CD14-positive monocyte (primary cell): ENCODE data around the gene SSR4. TPM values are rescaled to one million over a fixed set of nuclear protein-coding genes. Genes with fewer than 3 reads are reported as not detected.

Experiments
- DNase-seq, 3 donors: peaks; one replicate each; pipeline ENCODE4 v3.0.0-alpha.2; 2011 to 2022
- H2AFZ ChIP-seq: 2 replicates; pipeline ENCODE4 v1.6.0; 2012; ENCODE audit warnings: mild to moderate bottlenecking, low read depth, low read length, inconsistent platforms; ENCODE audit not compliant: insufficient read depth, poor library complexity, severe bottlenecking
- H3K27ac ChIP-seq, 2 donors: 1 replicate in 1 of 2; 2 replicates in 1 of 2; pipeline ENCODE4 v1.5.1; 2012 to 2013; ENCODE audit warnings: low read length in 2 of 2, control low read depth in 1 of 2, inconsistent platforms in 1 of 2, low read depth in 1 of 2, mild to moderate bottlenecking in 1 of 2
- H3K27me3 ChIP-seq, 2 donors: one replicate each; pipeline versions ENCODE4 v1.6.0 to v1.6.1; 2011 to 2013; ENCODE audit warnings: low read length in 2 of 2; ENCODE audit not compliant: control insufficient read depth in 2 of 2, insufficient read depth in 2 of 2
- H3K36me3 ChIP-seq, 2 donors: replicated peaks in 1 of 2; 1 replicate in 1 of 2; 2 replicates in 1 of 2; pipeline versions ENCODE4 v1.5.1 to v1.6.1; 2012 to 2013; ENCODE audit warnings: low read length in 2 of 2, control low read depth in 1 of 2, inconsistent platforms in 1 of 2, mild to moderate bottlenecking in 1 of 2; ENCODE audit not compliant: insufficient read depth in 2 of 2, control insufficient read depth in 1 of 2
- H3K4me1 ChIP-seq, 2 donors: 1 replicate in 1 of 2; 2 replicates in 1 of 2; pipeline versions ENCODE4 v1.5.1 to v1.6.1; 2012 to 2013; ENCODE audit warnings: low read length in 2 of 2, control low read depth in 1 of 2, inconsistent platforms in 1 of 2, mild to moderate bottlenecking in 1 of 2, moderate library complexity in 1 of 2; ENCODE audit not compliant: insufficient read depth in 2 of 2, control insufficient read depth in 1 of 2
- H3K4me2 ChIP-seq: replicated peaks from 2 replicates; pipeline ENCODE3; 2012; ENCODE audit warnings: low read length, moderate library complexity, mild to moderate bottlenecking; ENCODE audit not compliant: poor library complexity, severe bottlenecking; ENCODE audit errors: extremely low read depth
- H3K4me3 ChIP-seq, 3 experiments: fragments of 200-600 bp in 1 of 3; sonication (generic) in 1 of 3; replicated peaks in 1 of 3; 1 replicate in 2 of 3; 2 replicates in 1 of 3; pipeline ENCODE4 v1.5.1; 2011 to 2013; ENCODE audit warnings: low read length in 3 of 3, mild to moderate bottlenecking in 3 of 3, control low read depth in 2 of 3, low read depth in 2 of 3, inconsistent platforms in 1 of 3, moderate library complexity in 1 of 3
- H3K79me2 ChIP-seq: 2 replicates; pipeline ENCODE4 v1.6.0; 2012; ENCODE audit warnings: mild to moderate bottlenecking, control low read depth, inconsistent platforms, low read length, moderate library complexity; ENCODE audit not compliant: insufficient read depth
- H3K9ac ChIP-seq: 2 replicates; pipeline ENCODE4 v1.6.0; 2017; ENCODE audit warnings: low read length, mild to moderate bottlenecking; ENCODE audit not compliant: insufficient read depth, poor library complexity, severe bottlenecking
- H3K9me3 ChIP-seq, 2 donors: replicated peaks in 1 of 2; 1 replicate in 1 of 2; 2 replicates in 1 of 2; pipeline versions ENCODE4 v1.5.1 to v1.6.1; 2012 to 2013; ENCODE audit warnings: low read length in 2 of 2, control low read depth in 1 of 2; ENCODE audit not compliant: control insufficient read depth in 1 of 2, insufficient read depth in 1 of 2
- H4K20me1 ChIP-seq: 2 replicates; pipeline ENCODE4 v1.6.0; 2012; ENCODE audit warnings: mild to moderate bottlenecking, low read length, control low read depth, moderate library complexity; ENCODE audit not compliant: insufficient read depth
- H3K27ac Mint-ChIP-seq, 7 donors: one replicate each; pipeline ENCODE4 v1.8.0; 2020; ENCODE audit warnings: mild to moderate bottlenecking in 7 of 7, mixed read lengths in 7 of 7, moderate library complexity in 6 of 7, inconsistent platforms in 2 of 7
- H3K27me3 Mint-ChIP-seq, 3 donors: one replicate each; pipeline ENCODE4 v1.8.0; 2021 to 2022; ENCODE audit warnings: low read depth in 3 of 3, mild to moderate bottlenecking in 3 of 3, mixed read lengths in 3 of 3, moderate library complexity in 3 of 3, inconsistent platforms in 1 of 3
- H3K36me3 Mint-ChIP-seq, 2 donors: one replicate each; pipeline ENCODE4 v1.8.0; 2020; ENCODE audit warnings: mixed read lengths in 2 of 2, inconsistent platforms in 1 of 2, mild to moderate bottlenecking in 1 of 2
- H3K4me1 Mint-ChIP-seq: one replicate; pipeline ENCODE4 v1.8.0; 2020; ENCODE audit warnings: mild to moderate bottlenecking, mixed read lengths
- H3K4me3 Mint-ChIP-seq, 2 donors: one replicate each; pipeline ENCODE4 v1.8.0; 2020; ENCODE audit warnings: mild to moderate bottlenecking in 2 of 2, mixed read lengths in 2 of 2, moderate library complexity in 1 of 2
- H3K9me3 Mint-ChIP-seq, 7 donors: one replicate each; pipeline ENCODE4 v1.8.0; 2020 to 2022; ENCODE audit warnings: mixed read lengths in 7 of 7, mild to moderate bottlenecking in 6 of 7, moderate library complexity in 6 of 7, inconsistent platforms in 2 of 7
- WGBS: methylation state at CpG from one replicate; pipeline ENCODE4 v1.1.5; 2013; ENCODE audit warnings: missing lambda C conversion rate; ENCODE audit not compliant: insufficient coverage; 5-methylcytosine and 5-hydroxymethylcytosine counted together
- intact Hi-C, 2 donors: fragments of 100-400 bp; cut with micrococcal nuclease; formaldehyde crosslinking; loops; one replicate each; pipeline versions ENCODE4 v1.15.0 to v1.15.1; 2023
- polyA plus RNA-seq, 3 donors: library from polyadenylated mRNA; depleted of rRNA in 1 of 3; unstranded in 2 of 3; stranded (reverse) in 1 of 3; fragments of 300-500 nt in 2 of 3; fragments of >200 nt in 1 of 3; fragmentation: Illumina TruSeq in 2 of 3; gene quantifications; 1 replicate in 2 of 3; 2 replicates in 1 of 3; pipeline ENCODE4 v1.2.3, GENCODE V29; 2012 to 2021
- TF ChIP-seq, protein P1 (sequence below): fragments of 200-600 bp; IDR thresholded peaks from one replicate; pipeline ENCODE4 v1.8.0; 2022; ENCODE audit warnings: antibody characterized with exemption, mild to moderate bottlenecking

Gene SSR4
- polyA plus RNA-seq, 3 donors = 201 to 419 (median 362) TPM

- no peaks in the 10 kb centered on the region for H3K36me3 ChIP-seq
- H3K27me3 ChIP-seq = peaks cover 22 to 37% of the 10 kb centered on the region in 2 donors
- TF ChIP-seq, protein P1, sequence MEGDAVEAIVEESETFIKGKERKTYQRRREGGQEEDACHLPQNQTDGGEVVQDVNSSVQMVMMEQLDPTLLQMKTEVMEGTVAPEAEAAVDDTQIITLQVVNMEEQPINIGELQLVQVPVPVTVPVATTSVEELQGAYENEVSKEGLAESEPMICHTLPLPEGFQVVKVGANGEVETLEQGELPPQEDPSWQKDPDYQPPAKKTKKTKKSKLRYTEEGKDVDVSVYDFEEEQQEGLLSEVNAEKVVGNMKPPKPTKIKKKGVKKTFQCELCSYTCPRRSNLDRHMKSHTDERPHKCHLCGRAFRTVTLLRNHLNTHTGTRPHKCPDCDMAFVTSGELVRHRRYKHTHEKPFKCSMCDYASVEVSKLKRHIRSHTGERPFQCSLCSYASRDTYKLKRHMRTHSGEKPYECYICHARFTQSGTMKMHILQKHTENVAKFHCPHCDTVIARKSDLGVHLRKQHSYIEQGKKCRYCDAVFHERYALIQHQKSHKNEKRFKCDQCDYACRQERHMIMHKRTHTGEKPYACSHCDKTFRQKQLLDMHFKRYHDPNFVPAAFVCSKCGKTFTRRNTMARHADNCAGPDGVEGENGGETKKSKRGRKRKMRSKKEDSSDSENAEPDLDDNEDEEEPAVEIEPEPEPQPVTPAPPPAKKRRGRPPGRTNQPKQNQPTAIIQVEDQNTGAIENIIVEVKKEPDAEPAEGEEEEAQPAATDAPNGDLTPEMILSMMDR = no peak
- no peaks in the 10 kb centered on the region for H4K20me1 ChIP-seq
- WGBS = 83% methylated on average over 1 of the region's 6 CpGs
- no peaks in the 10 kb centered on the region for H3K79me2 ChIP-seq
- DNase-seq = no peak
- Mint-ChIP-seq H3K36me3 (no peaks in the 10 kb centered on the region), H3K4me1 (no peaks in the 10 kb centered on the region), H3K4me3 (no peak overlapping the region), H3K27me3 (peaks cover 26 to 53% (median 40%) of the 10 kb centered on the region in 3 donors), H3K9me3 (peaks cover 0 to 8% (median 6%) of the 10 kb centered on the region in 7 donors), H3K27ac (peak overlapping the region in 1 of 7 donors; percentile 16)
- H2AFZ ChIP-seq = no peak overlapping the region
- H3K27ac ChIP-seq = no peak overlapping the region
- H3K4me1 ChIP-seq = no peaks in the 10 kb centered on the region
- no peak overlapping the region for H3K4me3 ChIP-seq
- H3K9ac ChIP-seq = no peak overlapping the region
- intact Hi-C loops = no loop called here
- H3K9me3 ChIP-seq = peaks cover 0 to 5% of the 10 kb centered on the region in 2 donors
- H3K4me2 ChIP-seq = no peak overlapping the region
These were observed 42.5 kb downstream of the SSR4 start for GRCh38 chrX:153836921-153837320.

DNA sequence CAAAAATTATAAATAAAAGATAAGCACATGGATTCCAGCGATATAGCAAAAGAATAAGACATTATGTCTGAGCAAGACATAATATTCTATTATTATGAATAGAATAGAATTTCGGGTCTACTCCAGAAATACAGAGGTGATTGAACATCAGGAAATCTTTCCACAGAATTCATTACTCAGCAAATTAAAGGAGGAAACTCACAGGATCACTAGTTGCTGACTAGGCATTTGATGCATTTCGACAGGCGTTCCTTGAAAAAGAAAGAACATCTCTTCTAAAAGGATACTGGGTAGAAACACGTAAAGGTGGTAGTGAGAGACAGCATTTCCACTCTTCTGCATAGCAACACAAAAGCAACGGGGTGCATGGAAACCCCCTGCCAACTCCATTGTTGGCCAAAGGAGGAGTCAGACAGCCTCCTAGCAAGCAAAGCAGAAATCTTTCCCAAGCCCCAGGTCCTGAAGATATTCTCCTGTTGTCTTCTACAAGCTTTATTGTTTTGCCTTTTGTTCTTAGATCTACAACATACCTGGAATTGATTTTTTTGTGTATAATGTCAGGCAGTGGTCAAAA lies 50.1 kb downstream of the SSR4 start:
- Histone ChIP-seq H3K4me3 (no peak overlapping the region), H3K79me2 (no peaks in the 10 kb centered on the region), H4K20me1 (no peaks in the 10 kb centered on the region), H2AFZ (no peak overlapping the region), H3K36me3 (no peaks in the 10 kb centered on the region), H3K4me1 (no peaks in the 10 kb centered on the region), H3K27ac (no peak overlapping the region), H3K27me3 (peaks cover 28 to 62% of the 10 kb centered on the region in 2 donors), H3K9me3 (no peaks in the 10 kb centered on the region), H3K4me2 (no peak overlapping the region), H3K9ac (no peak overlapping the region)
- peaks cover 0 to 2% (median 0%) of the 10 kb centered on the region in 7 donors for H3K9me3 Mint-ChIP-seq
- H3K4me3 Mint-ChIP-seq = no peak overlapping the region
- no peaks in the 10 kb centered on the region for H3K4me1 Mint-ChIP-seq
- TF ChIP-seq, protein P1 = no peak
- no peak overlapping the region for H3K27ac Mint-ChIP-seq
- no peaks in the 10 kb centered on the region for H3K36me3 Mint-ChIP-seq
- intact Hi-C loops = no loop called here
- peaks cover 21 to 74% (median 49%) of the 10 kb centered on the region in 3 donors for H3K27me3 Mint-ChIP-seq
- WGBS = no CpG with 5 or more reads among the region's 6 CpGs
- no peak for DNase-seq
